ENCODE measurements around the gene SMIM21.

DNA sequence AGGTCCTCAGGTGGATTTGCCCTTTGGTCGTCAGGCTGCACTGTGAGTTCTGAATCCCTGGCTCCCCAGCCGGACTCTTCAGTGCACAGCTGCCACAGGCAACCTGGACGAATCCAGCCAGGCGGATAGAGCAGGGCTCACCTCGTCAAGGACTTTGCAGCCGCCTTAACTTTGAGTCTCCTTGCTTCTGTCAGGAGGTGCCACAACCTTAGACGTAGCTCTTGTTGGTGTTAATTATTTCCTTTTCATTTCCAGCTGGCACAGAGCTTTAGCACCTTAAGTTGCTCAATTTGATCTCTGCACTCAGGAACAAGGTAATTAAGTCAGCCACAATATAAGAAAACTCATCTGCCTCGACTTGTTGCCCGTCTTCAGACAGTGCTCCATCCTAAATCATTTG lies 17.7 kb downstream of the SMIM21 start:
- TF ChIP-seq GATA2 (IDR thresholded peaks at IDR 0.05; ENCODE audit: low read depth, low read length): no peak
- TF ChIP-seq GATA3 (IDR thresholded peaks at IDR 0.05; ENCODE audit: low read depth, low read length): no peak

Data from SH-SY5Y (cell line).